ENCODE results near the gene SSBP4.

- TF ChIP-seq KLF9 (tag by site-specific recombination; IDR thresholded peaks at IDR 0.05; ENCODE audit: low read depth): no peak
- TF ChIP-seq ZNF404 (tag by site-specific recombination; IDR thresholded peaks at IDR 0.05): no peak
- no peak for TF ChIP-seq ZBTB26 (tag by site-specific recombination; optimal IDR thresholded peaks at IDR 0.05)
- TF ChIP-seq ZBTB11 (tag by site-specific recombination; conservative IDR thresholded peaks at IDR 0.05; ENCODE audit: low read depth): no peak
- TF ChIP-seq ZNF558 (tag by site-specific recombination; IDR thresholded peaks at IDR 0.05): no peak
Measured at GRCh38 chr19:18445262-18445948, 26.2 kb downstream of the SSBP4 start.
